IMR-90 (cell line): ENCODE data around the gene ARHGAP5. TPM values are rescaled to one million over a fixed set of nuclear protein-coding genes. Genes with fewer than 3 reads are reported as not detected.

ENCODE experiments used
- ATAC-seq: fragments of 200-7000 bp; cut with Tn5 transposase; 2 replicates; pipeline ENCODE4 v1.9.1; 2020; ENCODE audit warnings: low read depth, mild to moderate bottlenecking, moderate library complexity
- BruUV-seq: library from RNA; stranded (reverse); fragments of 400-500 nt; replicated peaks from 2 replicates; lab custom pipeline; 2021; lab: Mats Ljungman, UMichigan
- CTCF ChIA-PET: fragments of 300-600 bp; formaldehyde crosslinking; extraction: SDS; loops from one replicate; lab custom pipeline; 2021; ENCODE audit warnings: antibody characterized with exemption; lab: Yijun Ruan, JAX
- POLR2A ChIA-PET: fragments of 300-600 bp; sonication (Branson Sonifier 250); formaldehyde crosslinking; loops from one replicate; lab custom pipeline; 2022; ENCODE audit warnings: antibody characterized with exemption; ENCODE audit not compliant: unreplicated experiment; lab: Charles Lee
- DNase-seq: peaks from one replicate; pipeline ENCODE4 v3.0.0; 2013
- H2AFZ ChIP-seq: replicated peaks from 2 replicates; pipeline ENCODE3; 2013; ENCODE audit warnings: low read length, mild to moderate bottlenecking; ENCODE audit not compliant: poor library complexity
- H2AK5ac ChIP-seq: 2 replicates; pipeline ENCODE4 v1.6.1; 2013; ENCODE audit warnings: low read depth, low read length, inconsistent platforms
- H2AK9ac ChIP-seq: replicated peaks from 2 replicates; pipeline ENCODE3; 2013; ENCODE audit warnings: mild to moderate bottlenecking, low read depth, low read length, moderate library complexity; ENCODE audit not compliant: poor library complexity
- H2BK120ac ChIP-seq: 2 replicates; pipeline ENCODE4 v1.6.1; 2013; ENCODE audit warnings: low read depth, low read length, inconsistent platforms
- H2BK15ac ChIP-seq: 3 replicates; pipeline ENCODE4 v1.6.1; 2013; ENCODE audit warnings: low read depth, low read length, inconsistent platforms
- H2BK20ac ChIP-seq: 2 replicates; pipeline ENCODE4 v1.6.1; 2013; ENCODE audit warnings: low read depth, mild to moderate bottlenecking, inconsistent platforms, low read length, moderate library complexity
- H2BK5ac ChIP-seq: 2 replicates; pipeline ENCODE4 v1.6.1; 2013; ENCODE audit warnings: mild to moderate bottlenecking, low read depth, low read length, inconsistent platforms; ENCODE audit not compliant: poor library complexity, severe bottlenecking
- H3K14ac ChIP-seq: replicated peaks from 2 replicates; pipeline ENCODE4 v1.6.1; 2013; ENCODE audit warnings: low read depth, low read length, inconsistent platforms
- H3K18ac ChIP-seq: 2 replicates; pipeline ENCODE4 v1.6.1; 2013; ENCODE audit warnings: low read depth, low read length, control low read depth
- H3K23ac ChIP-seq: 2 replicates; pipeline ENCODE4 v1.6.1; 2013; ENCODE audit warnings: low read depth, low read length, inconsistent platforms
- H3K27ac ChIP-seq: 2 replicates; pipeline ENCODE4 v1.5.1; 2013; ENCODE audit warnings: mild to moderate bottlenecking, control low read depth, low read length; ENCODE audit not compliant: insufficient read depth
- H3K27me3 ChIP-seq: 2 replicates; pipeline ENCODE4 v1.6.1; 2013; ENCODE audit warnings: low read length; ENCODE audit not compliant: control insufficient read depth, insufficient read depth
- H3K36me3 ChIP-seq: 2 replicates; pipeline ENCODE4 v1.6.1; 2013; ENCODE audit warnings: low read length, mixed read lengths; ENCODE audit not compliant: control insufficient read depth, insufficient read depth
- H3K4ac ChIP-seq: 2 replicates; pipeline ENCODE4 v1.6.1; 2013; ENCODE audit warnings: low read depth, low read length, inconsistent platforms
- H3K4me1 ChIP-seq: 2 replicates; pipeline ENCODE4 v1.6.1; 2013; ENCODE audit warnings: low read length, mixed read lengths; ENCODE audit not compliant: control insufficient read depth, insufficient read depth
- H3K4me2 ChIP-seq: 2 replicates; pipeline ENCODE4 v1.6.1; 2013; ENCODE audit warnings: low read depth, mild to moderate bottlenecking, control low read depth, low read length, moderate library complexity
- H3K4me3 ChIP-seq: 2 replicates; pipeline ENCODE4 v1.5.1; 2013; ENCODE audit warnings: low read depth, mild to moderate bottlenecking, control low read depth, low read length, moderate library complexity; ENCODE audit not compliant: insufficient read depth
- H3K56ac ChIP-seq: 2 replicates; pipeline ENCODE4 v1.6.1; 2013; ENCODE audit warnings: low read length, inconsistent platforms; ENCODE audit not compliant: insufficient read depth; ENCODE audit errors: extremely low read depth
- H3K79me1 ChIP-seq, 2 experiments: 2 replicates each; pipeline ENCODE4 v1.6.1; 2013; ENCODE audit warnings: low read length in 2 of 2, inconsistent platforms in 1 of 2, low read depth in 1 of 2
- H3K9ac ChIP-seq: 2 replicates; pipeline ENCODE4 v1.6.1; 2013; ENCODE audit warnings: low read depth, low read length, control low read depth
- H3K9me1 ChIP-seq: 2 replicates; pipeline ENCODE4 v1.6.1; 2013; ENCODE audit warnings: low read length, inconsistent platforms; ENCODE audit not compliant: insufficient read depth
- H3K9me3 ChIP-seq: 2 replicates; pipeline ENCODE4 v1.6.1; 2013; ENCODE audit warnings: low read length; ENCODE audit not compliant: control insufficient read depth, insufficient read depth
- H4K20me1 ChIP-seq: 2 replicates; pipeline ENCODE4 v1.6.1; 2013; ENCODE audit warnings: low read length, inconsistent platforms; ENCODE audit not compliant: insufficient read depth
- H4K5ac ChIP-seq: 2 replicates; pipeline ENCODE4 v1.6.1; 2013; ENCODE audit warnings: mild to moderate bottlenecking, low read depth, low read length, control low read depth
- H4K8ac ChIP-seq, 2 experiments: 2 replicates each; pipeline ENCODE4 v1.6.1; 2013; ENCODE audit warnings: low read depth in 2 of 2, low read length in 2 of 2, control low read depth in 1 of 2, inconsistent platforms in 1 of 2
- H4K91ac ChIP-seq: 2 replicates; pipeline ENCODE4 v1.6.1; 2013; ENCODE audit warnings: low read depth, low read length, inconsistent platforms; ENCODE audit not compliant: insufficient read depth
- BHLHE40 ChIP-seq: fragments of 150-350 bp; IDR thresholded peaks from 2 replicates; pipeline ENCODE4 v1.6.1; 2016; ENCODE audit warnings: mild to moderate bottlenecking, low read depth, low read length
- CEBPB ChIP-seq: IDR thresholded peaks from 2 replicates; pipeline ENCODE4 v1.6.1; 2012; ENCODE audit warnings: low read depth, low read length, improper control_type of control experiment
- CTCF ChIP-seq: conservative IDR thresholded peaks from 2 replicates; pipeline ENCODE4 v1.5.1; 2012; ENCODE audit warnings: mild to moderate bottlenecking, low read depth, low read length, improper control_type of control experiment
- POLR2A ChIP-seq: IDR thresholded peaks from 2 replicates; pipeline ENCODE4 v1.6.1; 2012; ENCODE audit warnings: mild to moderate bottlenecking, low read depth, low read length
- RAD21 ChIP-seq: IDR thresholded peaks from 2 replicates; pipeline ENCODE4 v1.6.1; 2012; ENCODE audit warnings: low read length, improper control_type of control experiment
- RFX5 ChIP-seq: IDR thresholded peaks from 2 replicates; pipeline ENCODE4 v1.8.0; 2012; ENCODE audit warnings: low read depth, mild to moderate bottlenecking, low read length, moderate library complexity
- SMC3 ChIP-seq: fragments of 150-350 bp; IDR thresholded peaks from 2 replicates; pipeline ENCODE4 v1.6.1; 2016; ENCODE audit warnings: low read depth, mild to moderate bottlenecking, antibody characterized with exemption, low read length, moderate library complexity
- WGBS, 2 experiments: methylation state at CpG; one replicate each; pipeline versions ENCODE4 v1.1.5 to v1.1.7; 2013; ENCODE audit warnings: missing lambda C conversion rate in 2 of 2; ENCODE audit not compliant: insufficient read length in 1 of 2; ENCODE audit errors: extremely low coverage in 2 of 2; 5-methylcytosine and 5-hydroxymethylcytosine counted together
- dilution Hi-C: fragments of 300-500 bp; cut with HindIII; formaldehyde crosslinking; loops from one replicate; pipeline ENCODE4 v1.14.3; 2018; ENCODE audit warnings: low sequenced_read_pairs; ENCODE audit not compliant: unreplicated experiment
- in situ Hi-C: fragments of 300-500 bp; cut with MboI; formaldehyde crosslinking; loops from 3 replicates; pipeline ENCODE4 v1.14.3; 2019; ENCODE audit warnings: low sequenced_read_pairs, inconsistent platforms, mixed read lengths
- intact Hi-C: fragments of 100-400 bp; cut with micrococcal nuclease; formaldehyde crosslinking; loops from 2 replicates; pipeline ENCODE4 v1.10.0; 2022
- polyA plus RNA-seq, 3 experiments: library from polyadenylated mRNA; depleted of rRNA; stranded (reverse); fragments of >200 nt; gene quantifications; 2 replicates each; pipeline ENCODE4 v1.2.3, GENCODE V29; 2012; ENCODE audit warnings: low replicate concordance in 1 of 3
- total RNA-seq: library from RNA; depleted of rRNA; stranded (reverse); fragments of >200 nt; gene quantifications from 2 replicates; pipeline ENCODE4 v1.2.3, GENCODE V29; 2012

The ARHGAP5 gene
- total and polyA plus RNA-seq, 2 of the 4 experiments (the other 2 are of a cell fraction) = 7.4 to 45.3 TPM

- Histone ChIP-seq H2AK5ac (no peak overlapping the region), H2BK20ac (no peak overlapping the region), H4K5ac (no peak overlapping the region), H3K14ac (no peak overlapping the region), H3K9me3 (peaks cover 4% of the 10 kb centered on the region; the same call in 1 of the 2 replicates), H3K4me1 (peaks cover 6% of the 10 kb centered on the region), H3K9ac (no peak overlapping the region), H2BK120ac (no peak overlapping the region), H3K79me1 (peaks cover 3 to 24% of the 10 kb centered on the region in 2 experiments; a peak in 3 of 4 replicates), H2AK9ac (no peak overlapping the region), H3K56ac (no peak overlapping the region), H2BK15ac (no peak overlapping the region), H2BK5ac (peak overlapping the region; percentile 41), H3K4ac (no peak overlapping the region), H4K91ac (no peak overlapping the region), H3K27ac (no peak overlapping the region), H4K8ac (no peak overlapping the region), H3K9me1 (peaks cover 3% of the 10 kb centered on the region; the same call in 1 of the 2 replicates), H3K36me3 (no peaks in the 10 kb centered on the region; the same call in 1 of the 2 replicates), H4K20me1 (peaks cover 15% of the 10 kb centered on the region; the same call in 1 of the 2 replicates), H3K18ac (no peak overlapping the region), H2AFZ (no peak overlapping the region), H3K27me3 (no peaks in the 10 kb centered on the region), H3K23ac (no peak overlapping the region), H3K4me2 (peak overlapping the region; percentile 44; the same call in 1 of the 2 replicates), H3K4me3 (no peak overlapping the region)
- ChIA-PET POLR2A (no interaction called here), CTCF (no interaction called here)
- TF ChIP-seq POLR2A = no peak
- no peak for TF ChIP-seq CTCF
- TF ChIP-seq SMC3 = no peak
- TF ChIP-seq CEBPB = 0 out of 2 replicates have a peak, but pooled peaks have one; percentile 11
- no peak for TF ChIP-seq RFX5
- peak; percentile 60 for TF ChIP-seq BHLHE40
- TF ChIP-seq RAD21 = no peak
- no TSS peak for BruUV-seq
- in situ Hi-C loops = no loop called here
- DNase-seq (peak; percentile 59), ATAC-seq (peak; percentile 83)
- dilution Hi-C loops = no loop called here
- no CpG with 5 or more reads among the region's 3 CpGs for WGBS, 2 experiments
- intact Hi-C loops = no loop called here
Observed at GRCh38 chr14:32134448-32135097, 57.5 kb downstream of the ARHGAP5 start.
